ENCODE measurements around the gene RABL6.

Gene RABL6

GRCh38 chr9:136846376-136847087 is 38.8 kb downstream of the RABL6 start:
- H3K4me3 ChIP-seq (ENCODE audit: low read length): no peak overlapping the region
- TF ChIP-seq ZNF274 (IDR thresholded peaks at IDR 0.05; ENCODE audit: low read depth, low read length): no peak

- H3K4me3 ChIP-seq (ENCODE audit: low read length): peak overlapping the region; percentile 79; the same call in 1 of the 2 replicates
- no peak for TF ChIP-seq ZNF274 (IDR thresholded peaks at IDR 0.05; ENCODE audit: low read depth, low read length)
Measured at GRCh38 chr9:136847088-136847825, 39.5 kb downstream of the RABL6 start.

DNA sequence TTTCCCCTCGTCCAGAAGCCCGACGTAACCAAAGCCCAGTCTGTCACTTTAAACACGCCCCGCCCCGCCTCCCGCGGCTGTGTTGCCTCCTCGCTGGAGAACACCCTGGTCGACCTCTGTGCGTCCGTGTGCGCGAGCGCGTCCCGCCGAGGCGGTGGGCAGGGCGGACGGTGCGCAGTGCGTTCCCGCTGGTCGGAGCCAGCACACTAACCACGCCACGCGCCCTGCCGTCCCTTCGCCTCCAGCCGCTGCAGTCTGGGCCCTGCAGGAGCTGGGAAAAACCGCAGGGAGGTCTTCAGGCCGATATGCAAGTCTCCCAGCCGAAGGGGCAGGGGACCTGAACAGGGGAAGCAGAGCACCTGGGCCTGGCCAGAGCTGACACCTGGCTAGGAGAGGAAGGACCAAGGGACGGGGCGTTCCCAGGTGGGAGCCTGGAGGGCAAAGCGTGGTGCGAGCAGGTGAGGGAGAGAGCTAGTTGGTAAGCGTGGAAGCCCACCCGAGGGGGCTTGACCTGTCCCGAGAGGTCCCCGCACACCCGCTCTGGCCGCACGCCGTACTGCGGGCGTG is 40.2 kb downstream of the RABL6 start:
- no peak for TF ChIP-seq ZNF274 (IDR thresholded peaks at IDR 0.05; ENCODE audit: low read depth, low read length)
- peak overlapping the region; percentile 79 for H3K4me3 ChIP-seq (ENCODE audit: low read length)

GRCh38 chr9:136848393-136849037 is 40.8 kb downstream of the RABL6 start:
- H3K4me3 ChIP-seq (ENCODE audit: low read length): peak overlapping the region; percentile 79
- TF ChIP-seq ZNF274 (IDR thresholded peaks at IDR 0.05; ENCODE audit: low read depth, low read length): no peak

DNA sequence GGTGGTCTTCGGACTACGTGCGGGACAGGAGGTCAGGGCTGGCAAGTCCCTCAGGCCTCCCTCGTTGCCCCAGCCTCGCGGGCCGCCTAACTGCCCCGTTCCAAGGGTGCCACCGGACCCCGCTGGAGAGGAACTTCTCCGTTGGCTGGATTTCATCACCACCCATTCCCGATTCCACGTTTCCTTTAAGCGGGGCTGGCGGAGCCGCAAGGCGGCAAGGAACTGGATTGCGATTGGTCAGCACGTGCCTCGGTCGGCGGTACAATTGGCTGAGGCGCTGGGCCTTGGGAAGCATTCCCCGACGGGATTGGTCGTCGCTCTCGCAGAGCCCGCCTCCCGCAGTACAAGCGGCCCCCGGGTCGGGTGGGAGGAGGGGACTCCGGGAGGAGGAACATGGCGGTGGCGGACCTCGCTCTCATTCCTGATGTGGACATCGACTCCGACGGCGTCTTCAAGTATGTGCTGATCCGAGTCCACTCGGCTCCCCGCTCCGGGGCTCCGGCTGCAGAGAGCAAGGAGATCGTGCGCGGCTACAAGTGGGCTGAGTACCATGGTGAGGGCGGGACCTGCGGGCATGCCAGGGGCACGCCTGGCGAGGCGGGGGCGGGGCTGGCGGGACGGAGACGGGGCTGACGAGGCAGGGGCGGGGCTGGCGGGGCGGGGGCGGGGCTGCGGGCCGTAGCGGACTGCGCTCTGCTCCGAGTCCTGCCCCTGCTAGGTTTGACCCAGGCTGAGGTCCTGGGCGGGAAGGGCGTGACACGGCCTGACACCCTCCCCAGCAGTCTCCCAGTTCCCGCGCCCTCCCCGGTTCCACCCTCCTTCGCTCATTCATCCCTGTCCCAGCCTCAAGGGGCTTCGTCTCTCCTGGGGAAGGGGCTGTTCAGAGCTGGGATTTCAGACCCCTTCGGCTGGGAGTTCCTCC is 41.6 kb downstream of the RABL6 start, which contains the start of gene PHPT1:
PHPT1 (plus strand) TSS at position 372 of the 922 bp plus-strand sequence; CDS start at position 394, 22 bp downstream.
- peak within 1 kb of the TSS; percentile 79 for H3K4me3 ChIP-seq (ENCODE audit: low read length)
- TF ChIP-seq ZNF274 (IDR thresholded peaks at IDR 0.05; ENCODE audit: low read depth, low read length): no peak

GRCh38 chr9:136849960-136850865 is 42.5 kb downstream of the RABL6 start:
- TF ChIP-seq ZNF274 (IDR thresholded peaks at IDR 0.05; ENCODE audit: low read depth, low read length): no peak
- peak overlapping the region; percentile 64 for H3K4me3 ChIP-seq (ENCODE audit: low read length)

- no peak overlapping the region for H3K4me3 ChIP-seq (ENCODE audit: low read length)
Measured at GRCh38 chr9:136850866-136851775, 43.4 kb downstream of the RABL6 start.

DNA sequence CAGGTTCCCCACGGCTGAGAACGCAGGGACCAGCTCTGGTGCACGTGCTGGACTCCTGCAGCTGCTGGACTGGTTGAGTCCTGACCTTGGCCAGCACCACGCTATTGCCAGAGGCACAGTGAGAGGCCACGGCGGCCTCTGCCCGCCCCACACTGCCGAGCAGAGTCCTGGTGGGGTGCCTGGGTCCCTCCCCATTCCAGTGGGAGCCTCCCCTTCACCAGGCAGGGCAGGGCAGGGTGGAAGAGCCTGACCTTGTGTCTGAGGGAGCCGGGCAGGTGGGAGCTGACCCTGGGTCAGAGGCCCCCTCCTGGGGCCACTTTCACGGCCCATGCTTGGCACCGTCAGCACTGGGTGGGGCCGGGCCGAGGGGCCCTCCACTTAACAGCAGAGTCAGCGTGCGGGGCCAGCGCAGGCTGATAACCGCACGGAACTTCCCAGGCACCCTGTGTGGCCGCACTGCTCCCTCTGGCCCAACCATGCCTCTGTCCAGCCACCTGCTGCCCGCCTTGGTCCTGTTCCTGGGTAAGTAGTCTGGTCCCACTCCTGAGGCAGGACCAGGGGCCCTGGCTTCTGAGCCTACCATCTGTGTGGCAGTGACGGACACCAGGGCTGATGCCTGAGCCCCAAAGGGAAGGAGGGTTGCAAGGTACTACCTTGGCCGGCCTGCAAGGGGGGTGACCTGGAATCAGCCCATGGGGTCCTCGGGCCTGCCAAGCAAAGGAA is 44.4 kb downstream of the RABL6 start, which contains the start of gene MAMDC4:
MAMDC4 (plus strand) TSS at position 406 of the 723 bp plus-strand sequence; CDS start at position 477, 71 bp downstream.
- no peak for TF ChIP-seq ZNF274 (IDR thresholded peaks at IDR 0.05; ENCODE audit: low read depth, low read length)
- no peak within 1 kb of the TSS for H3K4me3 ChIP-seq (ENCODE audit: low read length)

More at GRCh38 chr9:136850866-136851775, 43.4 kb downstream of the RABL6 start:
- no peak for TF ChIP-seq ZNF274 (IDR thresholded peaks at IDR 0.05; ENCODE audit: low read depth, low read length)

- TF ChIP-seq ZNF274 (IDR thresholded peaks at IDR 0.05; ENCODE audit: low read depth, low read length): no peak
- H3K4me3 ChIP-seq (ENCODE audit: low read length): no peak overlapping the region
Measured at GRCh38 chr9:136852664-136853595, 45.2 kb downstream of the RABL6 start.
